GM23338 (cell line): Measurements from ENCODE around the gene NFATC1. TPM values are rescaled to one million over a fixed set of nuclear protein-coding genes. Genes with fewer than 3 reads are reported as not detected.
A peak's percentile ranks its signal among the peaks of the same experiment; 100 is the strongest.

Experiments used
- ATAC-seq: fragments of 200-7000 bp; cut with Tn5 transposase; 3 replicates; pipeline ENCODE4 v1.9.1; 2020
- DNase-seq: peaks from one replicate; pipeline ENCODE4 v3.0.0-alpha.2; 2015; ENCODE audit warnings: low spot score
- H2AFZ ChIP-seq: fragments of 200-600 bp; sonication (generic); 2 replicates; pipeline ENCODE4 v1.8.0; 2016; ENCODE audit warnings: antibody characterized with exemption, mild to moderate bottlenecking, moderate library complexity
- H3F3A ChIP-seq: fragments of 200-600 bp; sonication (generic); replicated peaks from 2 replicates; pipeline ENCODE4 v1.8.0; 2017; ENCODE audit warnings: antibody characterized with exemption, mixed run types, low read depth
- H3K27ac ChIP-seq: fragments of 200-600 bp; sonication (generic); 2 replicates; pipeline ENCODE4 v1.6.1; 2016; ENCODE audit warnings: low read depth
- H3K27me3 ChIP-seq: fragments of 200-600 bp; sonication (generic); 2 replicates; pipeline ENCODE4 v1.8.0; 2016; ENCODE audit warnings: mild to moderate bottlenecking, mixed run types, moderate library complexity; ENCODE audit not compliant: insufficient read depth
- H3K36me3 ChIP-seq: fragments of 200-600 bp; sonication (generic); 2 replicates; pipeline ENCODE4 v1.8.0; 2016; ENCODE audit warnings: mild to moderate bottlenecking; ENCODE audit not compliant: insufficient read depth
- H3K4me1 ChIP-seq: fragments of 200-600 bp; sonication (generic); 2 replicates; pipeline ENCODE4 v1.8.0; 2016; ENCODE audit warnings: mild to moderate bottlenecking, moderate library complexity; ENCODE audit not compliant: insufficient read depth
- H3K4me2 ChIP-seq: fragments of 200-600 bp; sonication (generic); 2 replicates; pipeline ENCODE4 v1.7.1; 2017; ENCODE audit warnings: mixed run types
- H3K4me3 ChIP-seq: fragments of 200-600 bp; sonication (generic); 2 replicates; pipeline ENCODE4 v1.6.1; 2016; ENCODE audit warnings: mixed run types
- H3K79me2 ChIP-seq: fragments of 200-600 bp; sonication (generic); replicated peaks from 2 replicates; pipeline ENCODE4 v1.8.0; 2017; ENCODE audit warnings: mild to moderate bottlenecking; ENCODE audit not compliant: insufficient read depth
- H3K9me2 ChIP-seq: fragments of 200-600 bp; sonication (generic); 2 replicates; pipeline ENCODE4 v1.8.0; 2017; ENCODE audit not compliant: insufficient read depth
- H4K20me1 ChIP-seq: fragments of 200-600 bp; sonication (generic); replicated peaks from 2 replicates; pipeline ENCODE4 v1.8.0; 2017; ENCODE audit warnings: mild to moderate bottlenecking; ENCODE audit not compliant: insufficient read depth
- H3K27ac Mint-ChIP-seq: 2 replicates; pipeline ENCODE4 v1.8.0; 2020; ENCODE audit warnings: inconsistent platforms, mild to moderate bottlenecking, moderate library complexity, mixed read lengths
- H3K27me3 Mint-ChIP-seq: 3 replicates; pipeline ENCODE4 v1.8.0; 2022; ENCODE audit warnings: low read depth, mild to moderate bottlenecking, moderate library complexity, mixed read lengths, inconsistent platforms; ENCODE audit not compliant: insufficient read depth, poor library complexity
- H3K36me3 Mint-ChIP-seq: 3 replicates; pipeline ENCODE4 v1.8.0; 2021; ENCODE audit warnings: low read depth, mild to moderate bottlenecking, inconsistent platforms, moderate library complexity, mixed read lengths
- H3K4me1 Mint-ChIP-seq: 3 replicates; pipeline ENCODE4 v1.8.0; 2020; ENCODE audit warnings: mild to moderate bottlenecking, inconsistent platforms, mixed read lengths
- H3K4me3 Mint-ChIP-seq: 3 replicates; pipeline ENCODE4 v1.8.0; 2021; ENCODE audit warnings: moderate library complexity, mild to moderate bottlenecking, inconsistent platforms, mixed read lengths
- H3K9me3 Mint-ChIP-seq: 3 replicates; pipeline ENCODE4 v1.8.0; 2020; ENCODE audit warnings: moderate library complexity, mild to moderate bottlenecking, inconsistent platforms, mixed read lengths
- EZH2 ChIP-seq: fragments of 200-600 bp; sonication (generic); IDR thresholded peaks from one replicate; pipeline ENCODE4 v1.8.0; 2017; ENCODE audit warnings: antibody characterized with exemption, mild to moderate bottlenecking, low read depth; ENCODE audit not compliant: unreplicated experiment
- EZH2phosphoT487 ChIP-seq: fragments of 200-600 bp; sonication (generic); IDR thresholded peaks from one replicate; pipeline ENCODE4 v1.8.1; 2018; ENCODE audit warnings: antibody characterized with exemption; ENCODE audit not compliant: unreplicated experiment
- polyA plus RNA-seq: library from polyadenylated mRNA; unstranded; fragments of >200 nt; fragmentation: Nextera tagmentation; extraction: Ambion mirVana; gene quantifications from 2 replicates; pipeline ENCODE4 v1.2.1, GENCODE V29; 2016
- total RNA-seq: library from RNA; depleted of rRNA; stranded (reverse); fragments of >200 nt; shearing (Covaris generic); gene quantifications from 2 replicates; pipeline ENCODE4 v1.2.3, GENCODE V29; 2014
- TF ChIP-seq, protein P1 (sequence below), 2 experiments: fragments of 200-600 bp in 1 of 2; sonication (generic) in 1 of 2; conservative IDR thresholded peaks; 2 replicates each; pipeline versions ENCODE4 v1.5.1 to v1.6.1; 2016 to 2017; ENCODE audit warnings: antibody characterized with exemption in 2 of 2, low read depth in 2 of 2, mild to moderate bottlenecking in 2 of 2, moderate library complexity in 1 of 2
- TF ChIP-seq, protein P2 (sequence below): IDR thresholded peaks from one replicate; pipeline ENCODE4 v1.6.1; 2018; ENCODE audit warnings: antibody characterized with exemption; ENCODE audit not compliant: unreplicated experiment

NFATC1 gene
- total and polyA plus RNA-seq, 2 experiments from 2014 or later = 3.9 to 6.4 TPM

DNA sequence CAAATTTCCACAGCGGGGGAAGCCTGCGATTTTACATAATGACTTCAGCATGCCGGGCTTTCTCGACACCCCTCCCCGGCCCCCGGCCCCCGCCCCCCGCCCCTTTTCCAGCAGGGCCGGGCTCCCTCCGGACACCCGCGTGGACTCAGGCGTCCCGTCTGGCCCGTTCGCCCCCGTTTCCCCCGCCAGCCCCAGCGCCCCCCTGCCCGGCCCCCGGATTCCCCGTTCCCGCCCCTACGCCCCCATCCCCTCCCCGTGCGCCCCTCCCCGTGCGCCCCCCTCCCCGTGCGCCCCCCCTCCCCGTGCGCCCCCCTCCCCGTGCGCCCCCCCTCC lies 456 bp upstream of the NFATC1 start (continued):
- TF ChIP-seq, protein P1, sequence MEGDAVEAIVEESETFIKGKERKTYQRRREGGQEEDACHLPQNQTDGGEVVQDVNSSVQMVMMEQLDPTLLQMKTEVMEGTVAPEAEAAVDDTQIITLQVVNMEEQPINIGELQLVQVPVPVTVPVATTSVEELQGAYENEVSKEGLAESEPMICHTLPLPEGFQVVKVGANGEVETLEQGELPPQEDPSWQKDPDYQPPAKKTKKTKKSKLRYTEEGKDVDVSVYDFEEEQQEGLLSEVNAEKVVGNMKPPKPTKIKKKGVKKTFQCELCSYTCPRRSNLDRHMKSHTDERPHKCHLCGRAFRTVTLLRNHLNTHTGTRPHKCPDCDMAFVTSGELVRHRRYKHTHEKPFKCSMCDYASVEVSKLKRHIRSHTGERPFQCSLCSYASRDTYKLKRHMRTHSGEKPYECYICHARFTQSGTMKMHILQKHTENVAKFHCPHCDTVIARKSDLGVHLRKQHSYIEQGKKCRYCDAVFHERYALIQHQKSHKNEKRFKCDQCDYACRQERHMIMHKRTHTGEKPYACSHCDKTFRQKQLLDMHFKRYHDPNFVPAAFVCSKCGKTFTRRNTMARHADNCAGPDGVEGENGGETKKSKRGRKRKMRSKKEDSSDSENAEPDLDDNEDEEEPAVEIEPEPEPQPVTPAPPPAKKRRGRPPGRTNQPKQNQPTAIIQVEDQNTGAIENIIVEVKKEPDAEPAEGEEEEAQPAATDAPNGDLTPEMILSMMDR (conservative IDR thresholded peaks at IDR 0.05; ENCODE audit: low read depth in 2 of 2) = no peak

DNA sequence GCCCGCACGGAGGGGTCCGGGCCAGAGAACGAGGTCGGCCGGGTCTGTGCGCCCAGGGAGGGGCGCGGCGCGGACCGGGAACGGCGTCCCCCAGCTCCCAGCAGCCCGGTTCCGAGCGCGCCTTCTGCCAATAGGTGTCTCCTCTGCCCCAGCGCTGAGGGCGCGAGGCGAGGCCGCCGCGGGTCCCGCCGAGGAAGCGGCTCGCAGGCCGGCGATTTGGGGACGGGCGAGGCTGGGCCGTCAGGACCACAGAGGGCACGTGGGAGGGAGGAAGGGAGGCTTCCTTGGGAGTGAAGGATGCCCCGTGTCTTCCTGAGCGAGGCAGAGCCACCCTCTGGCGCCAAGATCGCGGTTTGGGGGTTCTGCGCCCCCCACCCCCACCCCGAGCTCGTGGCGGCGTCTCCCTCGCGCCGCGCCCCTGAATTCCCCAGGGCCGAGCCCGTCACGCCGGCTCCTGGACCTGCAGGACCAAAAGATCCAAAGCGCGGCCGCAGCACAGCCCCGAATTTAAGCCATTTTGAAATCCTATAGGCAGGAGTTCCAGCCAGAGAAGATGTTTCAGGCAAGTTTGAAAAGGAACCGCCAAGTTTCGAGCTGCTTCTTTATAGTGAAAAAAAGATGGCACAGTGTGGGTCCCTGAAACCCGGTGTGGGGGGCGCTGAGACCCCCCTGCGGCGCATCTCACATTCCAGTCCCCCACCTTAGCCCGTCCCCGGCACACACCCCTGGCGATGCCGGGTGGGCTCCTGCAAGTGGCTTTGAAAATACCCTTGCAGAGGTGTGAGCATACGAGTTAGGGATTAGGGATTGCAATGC lies 909 bp downstream of the NFATC1 start:
- Mint-ChIP-seq H3K9me3 (peaks cover 3% of the 10 kb centered on the region; the same call in 1 of the 3 replicates), H3K36me3 (no peaks in the 10 kb centered on the region; the same call in 2 of the 3 replicates), H3K4me3 (peak overlapping the region; percentile 54; the same call in 2 of the 3 replicates), H3K27ac (no peak overlapping the region), H3K27me3 (peaks cover 67% of the 10 kb centered on the region), H3K4me1 (peaks cover 15% of the 10 kb centered on the region)
- H3K4me3 ChIP-seq = peak overlapping the region; percentile 53
- H3F3A ChIP-seq = no peaks in the 10 kb centered on the region; the same call in 1 of the 2 replicates
- H3K4me2 ChIP-seq = peak overlapping the region; percentile 76
- peak overlapping the region; percentile 78 for H2AFZ ChIP-seq
- H3K9me2 ChIP-seq = no peaks in the 10 kb centered on the region
- H3K27me3 ChIP-seq = peaks cover 77% of the 10 kb centered on the region
- no peaks in the 10 kb centered on the region for H3K79me2 ChIP-seq
- peak; percentile 99 for TF ChIP-seq EZH2
- TF ChIP-seq EZH2phosphoT487 = peak; percentile 32
- TF ChIP-seq, protein P1 (conservative IDR thresholded peaks at IDR 0.05; ENCODE audit: low read depth in 2 of 2) = peak in 1 of 2 experiments; percentile 38; a peak in 2 of 4 replicates
- TF ChIP-seq, protein P2, sequence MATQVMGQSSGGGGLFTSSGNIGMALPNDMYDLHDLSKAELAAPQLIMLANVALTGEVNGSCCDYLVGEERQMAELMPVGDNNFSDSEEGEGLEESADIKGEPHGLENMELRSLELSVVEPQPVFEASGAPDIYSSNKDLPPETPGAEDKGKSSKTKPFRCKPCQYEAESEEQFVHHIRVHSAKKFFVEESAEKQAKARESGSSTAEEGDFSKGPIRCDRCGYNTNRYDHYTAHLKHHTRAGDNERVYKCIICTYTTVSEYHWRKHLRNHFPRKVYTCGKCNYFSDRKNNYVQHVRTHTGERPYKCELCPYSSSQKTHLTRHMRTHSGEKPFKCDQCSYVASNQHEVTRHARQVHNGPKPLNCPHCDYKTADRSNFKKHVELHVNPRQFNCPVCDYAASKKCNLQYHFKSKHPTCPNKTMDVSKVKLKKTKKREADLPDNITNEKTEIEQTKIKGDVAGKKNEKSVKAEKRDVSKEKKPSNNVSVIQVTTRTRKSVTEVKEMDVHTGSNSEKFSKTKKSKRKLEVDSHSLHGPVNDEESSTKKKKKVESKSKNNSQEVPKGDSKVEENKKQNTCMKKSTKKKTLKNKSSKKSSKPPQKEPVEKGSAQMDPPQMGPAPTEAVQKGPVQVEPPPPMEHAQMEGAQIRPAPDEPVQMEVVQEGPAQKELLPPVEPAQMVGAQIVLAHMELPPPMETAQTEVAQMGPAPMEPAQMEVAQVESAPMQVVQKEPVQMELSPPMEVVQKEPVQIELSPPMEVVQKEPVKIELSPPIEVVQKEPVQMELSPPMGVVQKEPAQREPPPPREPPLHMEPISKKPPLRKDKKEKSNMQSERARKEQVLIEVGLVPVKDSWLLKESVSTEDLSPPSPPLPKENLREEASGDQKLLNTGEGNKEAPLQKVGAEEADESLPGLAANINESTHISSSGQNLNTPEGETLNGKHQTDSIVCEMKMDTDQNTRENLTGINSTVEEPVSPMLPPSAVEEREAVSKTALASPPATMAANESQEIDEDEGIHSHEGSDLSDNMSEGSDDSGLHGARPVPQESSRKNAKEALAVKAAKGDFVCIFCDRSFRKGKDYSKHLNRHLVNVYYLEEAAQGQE = no peak
- no peaks in the 10 kb centered on the region for H3K36me3 ChIP-seq
- no peaks in the 10 kb centered on the region; the same call in 1 of the 2 replicates for H4K20me1 ChIP-seq
- peaks cover 13% of the 10 kb centered on the region for H3K4me1 ChIP-seq
- DNase-seq (no peak), ATAC-seq (peak; percentile 7)
- no peak overlapping the region for H3K27ac ChIP-seq
